ACC112 (cell line): ENCODE results near the gene RO60.

Source experiments
- H2AFZ ChIP-seq: fragments of 200-600 bp; sonication (generic); one replicate; pipeline ENCODE4 v1.6.0; 2017; ENCODE audit warnings: antibody characterized with exemption, low read length; ENCODE audit not compliant: unreplicated experiment
- H3K27ac ChIP-seq: fragments of 200-600 bp; sonication (generic); 2 replicates; pipeline ENCODE4 v1.5.1; 2014; ENCODE audit warnings: low read depth, mild to moderate bottlenecking, antibody characterized with exemption, low read length, moderate library complexity
- H3K27me3 ChIP-seq: fragments of 200-600 bp; sonication (generic); 2 replicates; pipeline ENCODE4 v1.6.1; 2014; ENCODE audit warnings: mild to moderate bottlenecking, antibody characterized with exemption, low read length, moderate library complexity, mixed read lengths; ENCODE audit not compliant: insufficient read depth
- H3K36me3 ChIP-seq: fragments of 200-600 bp; sonication (generic); 2 replicates; pipeline ENCODE4 v1.6.1; 2016; ENCODE audit warnings: mild to moderate bottlenecking, antibody characterized with exemption, low read length, moderate library complexity, mixed read lengths; ENCODE audit not compliant: insufficient read depth
- H3K4me1 ChIP-seq: fragments of 200-600 bp; sonication (generic); one replicate; pipeline ENCODE4 v1.6.1; 2016; ENCODE audit warnings: low read length, mixed read lengths; ENCODE audit not compliant: insufficient read depth, unreplicated experiment, control insufficient read depth
- H3K4me3 ChIP-seq: fragments of 200-600 bp; sonication (generic); 2 replicates; pipeline ENCODE4 v1.5.1; 2014; ENCODE audit warnings: mild to moderate bottlenecking, low read depth, low read length
- H3K79me2 ChIP-seq: fragments of 200-600 bp; sonication (generic); one replicate; pipeline ENCODE4 v1.6.0; 2016; ENCODE audit warnings: low read length; ENCODE audit not compliant: control insufficient read depth, unreplicated experiment, insufficient read depth

RO60 gene

DNA sequence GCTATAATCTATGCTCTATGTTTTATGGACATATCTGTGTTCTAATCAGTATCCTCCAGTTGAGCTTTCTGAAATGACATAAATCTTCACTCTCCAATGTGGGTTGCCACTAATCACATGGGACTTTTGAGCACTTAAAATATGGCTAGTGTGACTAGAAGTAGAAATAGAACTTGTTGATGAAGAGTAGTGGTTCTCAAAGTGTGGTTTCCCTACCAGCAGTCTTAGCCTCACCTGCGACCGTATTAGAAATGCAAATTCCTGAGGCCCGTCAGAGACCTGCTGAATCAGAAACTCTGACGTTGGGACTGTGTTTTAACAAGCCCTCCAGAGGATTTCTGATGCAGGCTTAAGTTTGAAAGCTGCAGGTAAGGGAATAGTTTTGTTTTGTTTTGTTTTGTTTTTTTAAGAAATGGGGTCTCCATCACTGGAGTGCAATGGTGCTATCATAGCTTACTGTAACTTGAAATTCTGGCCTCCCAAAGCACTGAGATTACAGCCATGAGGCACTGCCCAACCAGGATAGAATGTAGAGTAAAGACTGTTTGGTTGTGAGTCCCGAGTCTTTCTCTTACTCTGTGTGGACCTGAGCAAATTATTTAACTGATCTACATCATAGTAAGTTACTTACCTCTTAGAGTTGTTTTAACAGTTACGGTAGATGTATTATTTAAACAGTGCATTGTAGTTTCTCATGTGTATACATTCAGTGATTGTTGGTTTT lies 24.1 kb downstream of the RO60 start:
- H3K4me1 ChIP-seq: no peaks in the 10 kb centered on the region
- peaks cover 51% of the 10 kb centered on the region for H3K36me3 ChIP-seq
- H3K27ac ChIP-seq: no peak overlapping the region
- H3K4me3 ChIP-seq: no peak overlapping the region
- no peaks in the 10 kb centered on the region for H3K79me2 ChIP-seq
- H3K27me3 ChIP-seq: no peaks in the 10 kb centered on the region
- no peak overlapping the region for H2AFZ ChIP-seq

DNA sequence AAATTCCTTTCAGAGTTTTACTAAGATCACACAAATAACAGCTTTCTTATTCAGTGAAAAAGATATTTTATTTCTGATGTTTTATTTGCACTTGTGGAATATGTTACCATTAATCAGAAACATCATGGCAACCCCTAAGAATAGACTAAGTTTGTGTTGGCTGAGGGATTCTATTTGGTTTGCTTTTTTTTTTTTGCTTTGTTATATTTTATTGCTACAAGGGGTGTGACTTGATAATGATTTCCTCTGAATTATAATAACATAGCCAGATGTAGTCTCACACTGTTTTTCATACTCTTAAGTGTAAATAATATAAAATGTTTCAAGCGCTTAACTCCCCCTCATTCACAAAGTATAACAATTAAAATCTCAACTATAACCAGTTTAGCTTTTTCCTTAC lies 25.9 kb downstream of the RO60 start:
- Histone ChIP-seq H2AFZ (no peak overlapping the region), H3K4me1 (no peaks in the 10 kb centered on the region), H3K79me2 (no peaks in the 10 kb centered on the region), H3K4me3 (no peak overlapping the region), H3K27me3 (no peaks in the 10 kb centered on the region), H3K36me3 (peaks cover 36% of the 10 kb centered on the region), H3K27ac (no peak overlapping the region)

DNA sequence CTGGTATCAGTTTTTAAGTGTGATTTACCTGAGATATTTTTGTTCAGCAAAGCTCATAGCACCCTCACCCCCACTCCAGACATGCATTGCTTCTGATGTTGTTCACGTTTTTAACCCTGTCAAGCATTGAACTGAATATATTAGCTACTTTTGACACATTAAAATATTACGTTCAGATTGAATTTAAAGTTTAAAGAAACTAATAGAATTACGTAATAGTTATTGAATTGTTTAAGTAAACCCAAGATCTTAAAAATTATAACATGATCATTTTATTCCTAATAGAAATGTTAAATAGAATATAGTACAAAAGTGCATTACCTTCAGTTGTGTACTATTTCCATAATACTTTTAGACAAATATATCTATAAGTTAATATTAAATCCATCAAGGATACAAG lies 26.9 kb downstream of the RO60 start:
- no peak overlapping the region for H3K27ac ChIP-seq
- no peak overlapping the region for H2AFZ ChIP-seq
- peaks cover 26% of the 10 kb centered on the region for H3K36me3 ChIP-seq
- H3K27me3 ChIP-seq: no peaks in the 10 kb centered on the region
- H3K4me3 ChIP-seq: no peak overlapping the region
- no peaks in the 10 kb centered on the region for H3K79me2 ChIP-seq
- no peaks in the 10 kb centered on the region for H3K4me1 ChIP-seq

DNA sequence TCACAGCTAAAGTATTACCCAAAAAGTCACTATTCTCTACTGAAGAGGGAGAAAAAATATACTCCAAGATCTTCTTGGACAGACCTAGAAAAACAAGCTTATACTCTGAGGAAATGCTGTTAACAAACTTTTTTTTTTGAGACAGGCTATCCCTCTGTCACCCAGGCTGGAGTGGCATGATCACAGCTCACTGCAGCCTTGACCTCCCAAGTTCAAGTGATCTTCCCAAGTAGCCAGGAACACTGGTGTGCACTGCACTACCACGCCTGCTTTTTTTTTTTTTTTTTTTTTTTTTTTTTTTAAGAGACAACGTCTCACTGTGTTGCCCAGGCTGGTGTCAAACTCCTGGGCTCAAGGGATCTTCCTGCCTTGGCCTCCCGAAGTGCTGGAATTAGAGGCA lies 28.5 kb downstream of the RO60 start:
- no peak overlapping the region for H2AFZ ChIP-seq
- no peak overlapping the region for H3K4me3 ChIP-seq
- no peaks in the 10 kb centered on the region for H3K79me2 ChIP-seq
- H3K36me3 ChIP-seq: peaks cover 20% of the 10 kb centered on the region
- no peaks in the 10 kb centered on the region for H3K27me3 ChIP-seq
- H3K4me1 ChIP-seq: no peaks in the 10 kb centered on the region
- no peak overlapping the region for H3K27ac ChIP-seq

DNA sequence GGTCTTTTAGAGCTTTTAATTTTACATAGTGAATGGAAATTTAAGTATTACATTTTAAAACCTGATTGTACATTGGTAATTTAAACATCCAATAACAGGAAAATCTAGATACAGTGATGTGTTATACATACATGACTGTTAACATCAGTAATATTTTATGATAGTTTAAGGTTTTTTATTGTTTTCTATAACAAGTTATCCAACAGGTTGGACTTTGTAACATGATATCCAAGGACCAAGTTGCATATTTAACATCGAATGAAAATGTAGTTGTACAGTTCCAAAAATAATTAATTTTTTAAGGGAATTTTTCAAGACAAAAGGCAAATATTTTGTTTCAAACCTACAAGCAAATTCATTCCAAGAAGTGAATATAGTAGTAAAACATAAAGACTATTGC lies 31.5 kb downstream of the RO60 start:
- Histone ChIP-seq H3K79me2 (no peaks in the 10 kb centered on the region), H3K4me1 (no peaks in the 10 kb centered on the region), H3K27ac (no peak overlapping the region), H3K27me3 (no peaks in the 10 kb centered on the region), H3K4me3 (no peak overlapping the region), H3K36me3 (peaks cover 7% of the 10 kb centered on the region), H2AFZ (no peak overlapping the region)

DNA sequence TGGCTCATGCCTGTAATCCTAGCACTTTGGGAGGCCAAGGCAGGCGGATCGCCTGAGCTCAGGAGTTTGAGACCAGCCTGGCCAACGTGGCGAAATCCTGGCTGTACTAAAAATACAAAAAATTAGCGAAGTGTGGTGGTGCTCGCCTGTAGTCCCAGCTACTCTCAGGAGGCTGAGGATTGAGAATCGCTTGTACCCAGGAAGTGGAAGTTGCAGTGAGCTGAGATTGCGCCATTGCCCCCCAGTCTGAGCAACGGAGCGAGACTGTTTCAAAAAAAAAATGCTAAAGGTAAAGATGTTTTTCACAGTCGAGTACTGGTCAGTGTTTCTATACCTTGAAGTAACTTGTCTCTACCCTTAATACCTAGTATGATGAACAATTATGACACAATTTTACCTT lies 34.7 kb downstream of the RO60 start:
- H3K27me3 ChIP-seq: no peaks in the 10 kb centered on the region
- H3K36me3 ChIP-seq: peaks cover 18% of the 10 kb centered on the region

DNA sequence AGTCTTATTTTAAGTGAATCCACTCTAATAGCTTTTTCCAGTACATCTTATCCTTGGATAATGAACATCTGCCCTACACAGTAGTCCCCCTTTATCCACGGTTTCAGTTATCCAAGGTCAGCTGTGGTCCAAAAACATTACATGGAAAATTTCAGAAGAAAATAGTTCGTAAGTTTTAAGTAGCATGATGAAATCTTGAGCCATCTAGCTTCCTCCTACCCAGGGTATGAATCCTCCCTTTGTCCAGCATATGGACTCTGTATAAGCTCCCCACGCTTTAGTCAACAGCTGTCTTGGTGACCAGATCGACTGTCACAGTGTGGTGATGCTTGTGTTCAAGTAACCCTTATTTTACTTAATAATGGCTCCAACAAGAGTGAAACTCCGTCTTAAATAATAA lies 43.2 kb downstream of the RO60 start:
- Histone ChIP-seq H3K36me3 (peaks cover 13% of the 10 kb centered on the region), H2AFZ (no peak overlapping the region), H3K4me3 (no peak overlapping the region; the same call in 1 of the 2 replicates), H3K27me3 (no peaks in the 10 kb centered on the region), H3K27ac (no peak overlapping the region), H3K4me1 (peaks cover 13% of the 10 kb centered on the region), H3K79me2 (peaks cover 35% of the 10 kb centered on the region)

More for the DNA sequence above, 34.7 kb downstream of the RO60 start:
- H3K4me1 ChIP-seq: no peaks in the 10 kb centered on the region
- no peak overlapping the region for H3K4me3 ChIP-seq
- H3K79me2 ChIP-seq: no peaks in the 10 kb centered on the region
- no peak overlapping the region for H2AFZ ChIP-seq
- no peak overlapping the region for H3K27ac ChIP-seq

DNA sequence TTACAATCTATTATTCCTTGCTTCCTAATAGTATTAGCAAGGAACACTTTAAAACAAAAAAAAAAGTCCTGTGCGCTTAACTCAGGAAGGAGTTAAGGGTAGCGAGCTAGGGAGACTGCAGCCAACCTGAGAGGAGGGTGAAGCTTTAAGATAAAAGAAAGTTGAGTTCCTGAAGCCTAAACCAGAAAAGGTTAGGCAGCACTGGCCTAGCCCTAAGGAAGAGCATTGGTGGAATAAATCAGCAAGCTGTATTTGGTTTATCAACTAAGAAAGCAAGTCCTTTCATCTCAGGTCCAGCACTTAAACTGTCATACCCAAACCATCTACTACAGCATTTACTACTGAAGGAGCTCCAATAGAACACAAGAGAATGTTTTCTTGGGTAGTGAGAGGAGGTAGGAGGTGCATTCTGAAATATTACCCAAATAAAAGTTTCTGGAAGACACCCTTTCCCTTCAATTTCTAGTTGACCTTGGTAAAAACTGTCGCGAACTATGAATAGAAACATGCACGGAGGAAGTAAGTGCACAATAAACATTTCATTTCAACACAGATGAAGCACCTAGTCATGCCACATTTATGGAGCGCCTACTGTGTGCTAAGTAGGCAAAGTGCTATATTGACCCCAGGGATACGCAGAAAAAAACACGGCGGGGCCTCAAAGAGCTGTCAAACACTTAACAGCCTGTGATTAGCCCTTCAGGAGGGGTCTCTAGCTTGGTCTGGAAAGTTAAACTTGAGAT lies 44.5 kb downstream of the RO60 start:
- Histone ChIP-seq H2AFZ (peak overlapping the region; percentile 93), H3K79me2 (peaks cover 35% of the 10 kb centered on the region), H3K36me3 (peaks cover 10% of the 10 kb centered on the region), H3K4me3 (peak overlapping the region; percentile 81), H3K4me1 (peaks cover 13% of the 10 kb centered on the region), H3K27me3 (no peaks in the 10 kb centered on the region), H3K27ac (peak overlapping the region; percentile 83)

DNA sequence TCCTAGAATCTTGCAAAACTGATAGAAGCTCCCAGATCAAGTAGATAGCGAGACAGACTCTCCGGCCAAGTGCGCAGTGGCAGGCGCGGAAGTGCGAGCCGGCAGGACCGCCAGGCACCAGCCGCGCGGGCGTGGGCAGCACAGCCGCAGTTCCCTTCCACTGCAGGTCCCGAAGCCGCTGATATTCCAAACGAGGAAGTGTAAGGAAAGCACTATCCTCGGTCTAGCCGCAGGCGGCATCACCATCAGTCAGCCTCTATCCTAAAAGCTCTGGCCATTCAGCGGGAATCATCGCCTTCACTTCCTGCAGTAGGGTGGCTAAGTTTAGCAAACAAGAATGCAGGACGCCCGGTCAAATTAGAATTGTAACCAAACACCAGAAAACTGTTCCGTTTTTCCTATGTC lies 45.1 kb downstream of the RO60 start:
- peak overlapping the region; percentile 83 for H3K27ac ChIP-seq
- H3K27me3 ChIP-seq: no peaks in the 10 kb centered on the region
- H2AFZ ChIP-seq: peak overlapping the region; percentile 93
- H3K36me3 ChIP-seq: peaks cover 7% of the 10 kb centered on the region; the same call in 1 of the 2 replicates
- peaks cover 13% of the 10 kb centered on the region for H3K4me1 ChIP-seq
- H3K4me3 ChIP-seq: peak overlapping the region; percentile 81
- peaks cover 35% of the 10 kb centered on the region for H3K79me2 ChIP-seq

DNA sequence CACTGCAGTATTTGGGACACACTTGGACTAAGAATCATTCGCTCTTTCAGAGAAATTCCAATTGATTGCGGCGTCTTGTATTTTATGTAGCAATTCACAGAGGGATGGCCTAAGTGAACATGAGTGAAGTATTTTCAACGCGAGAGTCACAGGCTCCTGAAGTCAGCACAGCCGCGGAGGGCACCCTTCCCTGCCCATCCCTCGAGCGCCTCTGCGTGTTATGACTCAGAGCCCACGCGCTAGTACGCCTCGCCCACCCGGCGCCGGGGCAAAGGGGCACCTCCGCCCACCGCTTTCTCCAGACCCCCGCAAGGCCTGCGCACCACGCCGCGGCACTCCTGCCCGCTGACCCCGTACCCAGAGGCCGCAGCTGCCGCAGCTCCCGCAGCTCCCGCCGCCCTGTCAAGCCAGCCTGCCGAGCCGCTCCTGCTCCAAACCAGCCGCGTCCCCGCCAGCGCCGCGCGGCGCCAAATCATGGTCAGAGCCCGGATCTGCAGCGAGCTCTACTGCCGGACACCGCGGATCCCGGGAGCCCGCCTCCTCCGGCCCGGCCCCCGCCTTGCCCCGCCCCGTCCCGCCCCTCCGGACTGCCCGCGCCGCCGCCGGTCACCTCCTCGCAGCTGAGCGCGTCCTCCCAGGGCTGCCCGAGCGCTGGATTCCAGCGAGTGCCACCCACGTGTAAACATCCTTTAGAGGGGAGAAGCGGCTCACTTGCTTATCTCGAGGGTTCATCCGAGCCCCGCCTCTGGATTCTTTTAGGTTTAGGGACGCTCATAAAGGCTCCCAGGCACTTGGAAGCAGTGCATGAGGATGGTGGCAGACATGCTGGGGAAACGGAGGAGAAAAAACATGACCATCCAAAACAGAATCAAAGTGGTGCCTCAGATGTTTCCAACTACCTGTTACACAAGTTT lies 45.8 kb downstream of the RO60 start, which contains the start of gene GLRX2:
Gene GLRX2 (minus strand): TSS at position 508 of the 914 bp plus-strand sequence. CDS start 32 bp downstream, at position 476.
- H3K36me3 ChIP-seq: 0 out of 2 replicates have a peak, but pooled peaks cover 4% of the 10 kb centered on the region
- H3K4me1 ChIP-seq: peaks cover 13% of the 10 kb centered on the region
- peak within 1 kb of the TSS; percentile 83 for H3K27ac ChIP-seq
- peaks cover 35% of the 10 kb centered on the region for H3K79me2 ChIP-seq
- H2AFZ ChIP-seq: peak within 1 kb of the TSS; percentile 98
- H3K27me3 ChIP-seq: no peaks in the 10 kb centered on the region
- H3K4me3 ChIP-seq: peak within 1 kb of the TSS; percentile 81
